Gastroesophageal sphincter (tissue), 4 donors: ENCODE data around the gene SIN3B. TPM values are rescaled to one million over a fixed set of nuclear protein-coding genes. Genes with fewer than 3 reads are reported as not detected.

Source experiments
- ATAC-seq: fragments of 150-250 bp; one replicate; pipeline ENCODE4 v1.9.1; 2016; ENCODE audit warnings: mild to moderate bottlenecking, moderate library complexity
- H3K27ac ChIP-seq, 4 donors: fragments of 200-600 bp; sonication (generic) in 3 of 4; 1 replicate in 3 of 4; 2 replicates in 1 of 4; pipeline ENCODE4 v1.5.1; 2016 to 2019
- H3K27me3 ChIP-seq: fragments of 200-600 bp; sonication (generic); one replicate; pipeline ENCODE4 v1.5.1; 2019
- H3K36me3 ChIP-seq, 2 donors: fragments of 200-600 bp; sonication (generic); one replicate each; pipeline ENCODE4 v1.5.1; 2019; ENCODE audit warnings: control low read depth in 1 of 2
- H3K4me1 ChIP-seq, 3 donors: fragments of 200-600 bp; sonication (generic); 1 replicate in 2 of 3; 2 replicates in 1 of 3; pipeline ENCODE4 v1.5.1; 2016 to 2019; ENCODE audit warnings: control low read depth in 2 of 3
- H3K4me3 ChIP-seq, 2 donors: fragments of 200-600 bp; sonication (generic); one replicate each; pipeline ENCODE4 v1.5.1; 2019; ENCODE audit warnings: mild to moderate bottlenecking in 1 of 2, moderate library complexity in 1 of 2
- H3K9me3 ChIP-seq, 3 donors: fragments of 200-600 bp; sonication (generic); one replicate each; pipeline ENCODE4 v1.5.1; 2017 to 2019; ENCODE audit warnings: control low read depth in 2 of 3
- EP300 ChIP-seq: sonication (generic); formaldehyde crosslinking; IDR thresholded peaks from one replicate; pipeline ENCODE4 v1.6.1; 2017; ENCODE audit warnings: antibody characterized with exemption, mild to moderate bottlenecking
- POLR2A ChIP-seq, 2 donors: fragments of 450-650 bp; IDR thresholded peaks; one replicate each; pipeline ENCODE4 v1.6.1; 2017; ENCODE audit warnings: antibody characterized with exemption in 2 of 2, mild to moderate bottlenecking in 2 of 2, moderate library complexity in 1 of 2
- POLR2AphosphoS5 ChIP-seq: sonication (generic); formaldehyde crosslinking; IDR thresholded peaks from one replicate; pipeline ENCODE4 v1.6.1; 2017; ENCODE audit warnings: antibody characterized with exemption
- WGBS, 2 donors: methylation state at CpG; one replicate each; pipeline ENCODE4 v1.1.5; 2018; ENCODE audit warnings: low coverage in 1 of 2; 5-methylcytosine and 5-hydroxymethylcytosine counted together
- total RNA-seq, 4 donors: library from RNA; depleted of rRNA; stranded (reverse); fragments of >200 nt; gene quantifications; one replicate each; pipeline ENCODE4 v1.1.0, GENCODE V29; 2016
- TF ChIP-seq, protein P1 (sequence below), 4 experiments: fragments of 200-600 bp in 2 of 4; fragments of 450-650 bp in 2 of 4; sonication (generic) in 1 of 4; IDR thresholded peaks; one replicate each; pipeline ENCODE4 v1.5.1; 2017 to 2019; ENCODE audit warnings: antibody characterized with exemption in 4 of 4, mild to moderate bottlenecking in 2 of 4, moderate library complexity in 2 of 4

Gene SIN3B
- total RNA-seq, 4 donors from 2014 or later: 19.7 to 55.7 (median 45.8) TPM

DNA sequence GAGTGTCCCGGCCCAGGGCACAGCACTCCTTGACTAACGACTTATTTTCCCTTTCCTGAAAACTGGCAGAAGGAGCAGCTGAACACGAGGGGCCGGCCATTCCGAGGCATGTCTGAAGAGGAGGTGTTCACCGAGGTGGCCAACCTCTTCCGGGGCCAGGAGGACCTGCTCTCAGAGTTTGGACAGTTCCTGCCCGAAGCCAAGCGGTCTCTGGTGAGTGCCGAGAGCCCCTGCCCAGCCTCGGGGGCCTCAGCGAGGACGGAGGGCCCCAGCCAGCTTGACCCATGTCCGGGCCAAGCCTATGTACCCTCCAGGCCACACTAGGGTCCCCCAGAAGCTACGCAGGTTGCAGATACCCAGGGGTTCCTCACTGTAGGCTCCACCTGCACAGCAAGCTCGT is 17.7 kb downstream of the SIN3B start:
- WGBS, 2 donors: no CpG with 5 or more reads among the region's 16 CpGs
- ATAC-seq: no peak
- TF ChIP-seq EP300 (no peak), POLR2AphosphoS5 (no peak), POLR2A (IDR thresholded peaks at IDR 0.05) (no peak)
- TF ChIP-seq, protein P1, sequence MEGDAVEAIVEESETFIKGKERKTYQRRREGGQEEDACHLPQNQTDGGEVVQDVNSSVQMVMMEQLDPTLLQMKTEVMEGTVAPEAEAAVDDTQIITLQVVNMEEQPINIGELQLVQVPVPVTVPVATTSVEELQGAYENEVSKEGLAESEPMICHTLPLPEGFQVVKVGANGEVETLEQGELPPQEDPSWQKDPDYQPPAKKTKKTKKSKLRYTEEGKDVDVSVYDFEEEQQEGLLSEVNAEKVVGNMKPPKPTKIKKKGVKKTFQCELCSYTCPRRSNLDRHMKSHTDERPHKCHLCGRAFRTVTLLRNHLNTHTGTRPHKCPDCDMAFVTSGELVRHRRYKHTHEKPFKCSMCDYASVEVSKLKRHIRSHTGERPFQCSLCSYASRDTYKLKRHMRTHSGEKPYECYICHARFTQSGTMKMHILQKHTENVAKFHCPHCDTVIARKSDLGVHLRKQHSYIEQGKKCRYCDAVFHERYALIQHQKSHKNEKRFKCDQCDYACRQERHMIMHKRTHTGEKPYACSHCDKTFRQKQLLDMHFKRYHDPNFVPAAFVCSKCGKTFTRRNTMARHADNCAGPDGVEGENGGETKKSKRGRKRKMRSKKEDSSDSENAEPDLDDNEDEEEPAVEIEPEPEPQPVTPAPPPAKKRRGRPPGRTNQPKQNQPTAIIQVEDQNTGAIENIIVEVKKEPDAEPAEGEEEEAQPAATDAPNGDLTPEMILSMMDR (IDR thresholded peaks at IDR 0.05): no peak
- Histone ChIP-seq H3K36me3 (peaks cover 0 to 100% of the 10 kb centered on the region in 2 donors), H3K27me3 (no peaks in the 10 kb centered on the region), H3K27ac (no peak overlapping the region), H3K4me1 (no peaks in the 10 kb centered on the region), H3K9me3 (no peaks in the 10 kb centered on the region), H3K4me3 (no peak overlapping the region)

GRCh38 chr19:16847430-16847829 is 18.2 kb downstream of the SIN3B start:
- TF ChIP-seq, protein P1 (IDR thresholded peaks at IDR 0.05): no peak
- no peak for TF ChIP-seq POLR2A (IDR thresholded peaks at IDR 0.05)
- no peak for TF ChIP-seq EP300
- TF ChIP-seq POLR2AphosphoS5: no peak
- H3K27me3 ChIP-seq: no peaks in the 10 kb centered on the region
- ATAC-seq: no peak
- H3K4me1 ChIP-seq: no peaks in the 10 kb centered on the region
- H3K9me3 ChIP-seq: no peaks in the 10 kb centered on the region
- peaks cover 0 to 100% of the 10 kb centered on the region in 2 donors for H3K36me3 ChIP-seq
- H3K4me3 ChIP-seq: no peak overlapping the region
- WGBS, 2 donors: 77 to 80% methylated on average over 1 to 3 of the region's 6 CpGs
- no peak overlapping the region for H3K27ac ChIP-seq

- Histone ChIP-seq H3K9me3 (no peaks in the 10 kb centered on the region), H3K27me3 (no peaks in the 10 kb centered on the region), H3K27ac (no peak overlapping the region), H3K4me1 (no peaks in the 10 kb centered on the region), H3K4me3 (no peak overlapping the region), H3K36me3 (peaks cover 0 to 100% of the 10 kb centered on the region in 2 donors)
- no peak for ATAC-seq
- TF ChIP-seq EP300 (no peak), POLR2A (IDR thresholded peaks at IDR 0.05) (no peak), POLR2AphosphoS5 (no peak)
- TF ChIP-seq, protein P1 (IDR thresholded peaks at IDR 0.05): no peak
- 57 to 86% methylated on average over 1 of the region's 1 CpG for WGBS, 2 donors
These were observed 20.0 kb downstream of the SIN3B start for GRCh38 chr19:16849168-16849567.

- Histone ChIP-seq H3K27ac (no peak overlapping the region), H3K4me3 (no peak overlapping the region), H3K27me3 (no peaks in the 10 kb centered on the region), H3K4me1 (no peaks in the 10 kb centered on the region), H3K9me3 (no peaks in the 10 kb centered on the region), H3K36me3 (peaks cover 0 to 100% of the 10 kb centered on the region in 2 donors)
- no peak for TF ChIP-seq EP300
- TF ChIP-seq, protein P1 (IDR thresholded peaks at IDR 0.05): no peak
- TF ChIP-seq POLR2AphosphoS5: no peak
- TF ChIP-seq POLR2A (IDR thresholded peaks at IDR 0.05): no peak
- ATAC-seq: no peak
- WGBS, 2 donors: 95% methylated on average over 4 of the region's 4 CpGs; no CpG with 5 or more reads in 1 of the 2 donors
These were observed 20.9 kb downstream of the SIN3B start for GRCh38 chr19:16850133-16850532.

DNA sequence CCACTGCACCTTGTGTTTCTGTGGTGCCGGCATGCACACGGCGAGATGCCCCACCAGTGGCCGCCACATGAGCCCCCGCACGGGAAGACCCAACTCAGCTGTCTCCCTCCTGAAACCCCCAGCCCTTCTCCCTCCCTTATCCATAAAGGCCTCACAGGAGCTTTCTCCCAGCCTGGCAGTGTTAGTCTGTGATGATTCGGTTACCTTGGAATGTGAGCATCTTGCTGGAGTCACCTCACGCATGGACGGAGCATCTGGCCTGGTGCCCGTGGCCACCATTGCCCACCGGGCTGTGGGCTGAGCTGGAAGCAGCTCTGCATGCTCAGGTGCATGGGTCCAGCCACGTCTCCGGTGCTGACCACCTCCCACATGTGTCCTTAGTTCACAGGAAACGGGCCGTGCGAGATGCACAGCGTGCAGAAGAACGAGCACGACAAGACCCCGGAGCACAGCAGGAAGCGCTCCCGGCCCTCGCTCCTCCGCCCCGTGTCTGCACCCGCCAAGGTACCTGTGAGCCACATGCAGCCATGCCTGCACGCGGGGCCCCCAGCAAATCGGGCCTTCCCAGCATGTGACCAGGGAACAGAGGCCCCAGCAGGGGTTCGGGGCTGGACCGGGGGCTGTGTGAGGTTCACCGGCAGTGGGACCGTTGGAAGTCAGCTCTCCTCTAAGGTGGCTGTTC is 22.0 kb downstream of the SIN3B start:
- no peak overlapping the region for H3K4me3 ChIP-seq
- H3K36me3 ChIP-seq: peaks cover 0 to 100% of the 10 kb centered on the region in 2 donors
- no peaks in the 10 kb centered on the region for H3K4me1 ChIP-seq
- TF ChIP-seq POLR2A (IDR thresholded peaks at IDR 0.05): no peak
- TF ChIP-seq POLR2AphosphoS5: no peak
- TF ChIP-seq, protein P1 (IDR thresholded peaks at IDR 0.05): no peak
- TF ChIP-seq EP300: no peak
- no peaks in the 10 kb centered on the region for H3K9me3 ChIP-seq
- WGBS, 2 donors: 90 to 100% methylated on average over 3 to 8 of the region's 33 CpGs
- no peak for ATAC-seq
- no peak overlapping the region for H3K27ac ChIP-seq
- no peaks in the 10 kb centered on the region for H3K27me3 ChIP-seq
